ENCODE measurements around the gene SEMA6B. TPM values are rescaled to one million over a fixed set of nuclear protein-coding genes. Genes with fewer than 3 reads are reported as not detected.

The SEMA6B gene
- polyA plus RNA-seq, 1 donor (not counting 4 experiments of a cell fraction or from before 2014, with no cell fraction given): 0.41 TPM

GRCh38 chr19:4573682-4574081 is 14.2 kb upstream of the SEMA6B start:
- Histone ChIP-seq H2AFZ (ENCODE audit: control insufficient read depth, low read length) (no peak overlapping the region), H3K36me3 (ENCODE audit: control insufficient read depth in 2 of 2, extremely low read depth in 1 of 2, insufficient read depth in 2 of 2, low read length in 2 of 2) (no peaks in the 10 kb centered on the region), H3K4me1 (ENCODE audit: control insufficient read depth, extremely low read depth, insufficient read depth, low read length) (peaks cover 13% of the 10 kb centered on the region), H3K27ac (ENCODE audit: control insufficient read depth, insufficient read depth, low read length) (no peak overlapping the region), H3K4me3 (ENCODE audit: control insufficient read depth in 2 of 3, extremely low read depth in 1 of 3, insufficient read depth in 2 of 3, low read depth in 1 of 3, low read length in 3 of 3) (no peak overlapping the region), H4K20me1 (ENCODE audit: control insufficient read depth, extremely low read depth, insufficient read depth, low read length) (no peaks in the 10 kb centered on the region), H3K9me1 (ENCODE audit: control insufficient read depth, extremely low read depth, insufficient read depth, low read length) (no peaks in the 10 kb centered on the region), H3K4me2 (ENCODE audit: control insufficient read depth, extremely low read depth, insufficient read depth, low read depth, low read length) (no peak overlapping the region), H3K79me2 (ENCODE audit: control insufficient read depth, insufficient read depth, low read length) (no peaks in the 10 kb centered on the region), H3K27me3 (ENCODE audit: control insufficient read depth, extremely low read depth, insufficient read depth, low read length) (peaks cover 3% of the 10 kb centered on the region), H3K9me3 (ENCODE audit: control insufficient read depth, low read depth, low read length) (no peaks in the 10 kb centered on the region), H3K9ac (ENCODE audit: control insufficient read depth, extremely low read depth, insufficient read depth, low read length) (no peak overlapping the region)
- TF ChIP-seq CTCF (optimal IDR thresholded peaks at IDR 0.05 in 1 of 3, IDR thresholded peaks at IDR 0.05 in 1 of 3, conservative IDR thresholded peaks at IDR 0.05 in 1 of 3; ENCODE audit: extremely low read depth in 1 of 3, insufficient read depth in 2 of 3, low read length in 3 of 3): no peak
- TF ChIP-seq EZH2 (IDR thresholded peaks at IDR 0.05; ENCODE audit: low read length): no peak
- no peak for DNase-seq (ENCODE audit: low read depth, low spot score)
- dilution Hi-C loops (cut with MboI; ENCODE audit: extremely low pct_ligation_motif_present, low sequenced_read_pairs): no loop called here
- FAIRE-seq: no peak

GRCh38 chr19:4571305-4571917 is 11.9 kb upstream of the SEMA6B start:
- Histone ChIP-seq H3K9me3 (ENCODE audit: control insufficient read depth, low read depth, low read length) (no peaks in the 10 kb centered on the region), H3K36me3 (ENCODE audit: control insufficient read depth in 2 of 2, extremely low read depth in 1 of 2, insufficient read depth in 2 of 2, low read length in 2 of 2) (no peaks in the 10 kb centered on the region), H3K4me3 (ENCODE audit: control insufficient read depth in 2 of 3, extremely low read depth in 1 of 3, insufficient read depth in 2 of 3, low read depth in 1 of 3, low read length in 3 of 3) (no peak overlapping the region), H3K79me2 (ENCODE audit: control insufficient read depth, insufficient read depth, low read length) (no peaks in the 10 kb centered on the region), H3K4me2 (ENCODE audit: control insufficient read depth, extremely low read depth, insufficient read depth, low read depth, low read length) (no peak overlapping the region), H3K9ac (ENCODE audit: control insufficient read depth, extremely low read depth, insufficient read depth, low read length) (no peak overlapping the region), H2AFZ (ENCODE audit: control insufficient read depth, low read length) (no peak overlapping the region), H3K4me1 (ENCODE audit: control insufficient read depth, extremely low read depth, insufficient read depth, low read length) (peaks cover 13% of the 10 kb centered on the region), H3K27ac (ENCODE audit: control insufficient read depth, insufficient read depth, low read length) (no peak overlapping the region), H3K9me1 (ENCODE audit: control insufficient read depth, extremely low read depth, insufficient read depth, low read length) (no peaks in the 10 kb centered on the region), H3K27me3 (ENCODE audit: control insufficient read depth, extremely low read depth, insufficient read depth, low read length) (no peaks in the 10 kb centered on the region), H4K20me1 (ENCODE audit: control insufficient read depth, extremely low read depth, insufficient read depth, low read length) (no peaks in the 10 kb centered on the region)
- TF ChIP-seq EZH2 (IDR thresholded peaks at IDR 0.05; ENCODE audit: low read length) (no peak), CTCF (optimal IDR thresholded peaks at IDR 0.05 in 1 of 3, IDR thresholded peaks at IDR 0.05 in 1 of 3, conservative IDR thresholded peaks at IDR 0.05 in 1 of 3; ENCODE audit: extremely low read depth in 1 of 3, insufficient read depth in 2 of 3, low read length in 3 of 3) (no peak)
- DNase-seq (ENCODE audit: low read depth, low spot score) (no peak), FAIRE-seq (no peak)
- dilution Hi-C loops (cut with MboI; ENCODE audit: extremely low pct_ligation_motif_present, low sequenced_read_pairs): no loop called here

All from keratinocyte (primary cell).